H9 (cell line): ENCODE measurements around the gene MCM3AP. TPM values are rescaled to one million over a fixed set of nuclear protein-coding genes. Genes with fewer than 3 reads are reported as not detected.

Source experiments
- DNase-seq: peaks from one replicate; pipeline ENCODE4 v3.0.0-alpha.2; 2017
- H2AFZ ChIP-seq: one replicate; pipeline ENCODE4 v1.6.1; 2013; ENCODE audit warnings: mild to moderate bottlenecking, low read length, control low read depth, moderate library complexity
- H2AK5ac ChIP-seq: 2 replicates; pipeline ENCODE4 v1.6.1; 2013; ENCODE audit warnings: low read length, control low read depth, mixed read lengths; ENCODE audit not compliant: insufficient read length
- H2BK120ac ChIP-seq: one replicate; pipeline ENCODE4 v1.6.1; 2013; ENCODE audit warnings: low read depth, mild to moderate bottlenecking, low read length, control low read depth, inconsistent platforms; ENCODE audit not compliant: poor library complexity, severe bottlenecking
- H2BK12ac ChIP-seq: 2 replicates; pipeline ENCODE4 v1.6.1; 2013; ENCODE audit warnings: low read length, control low read depth, mixed read lengths, low read depth; ENCODE audit not compliant: insufficient read length
- H2BK15ac ChIP-seq: 2 replicates; pipeline ENCODE4 v1.6.1; 2013; ENCODE audit warnings: low read depth, low read length, control low read depth
- H2BK20ac ChIP-seq: one replicate; pipeline ENCODE4 v1.6.1; 2013; ENCODE audit warnings: low read depth, mild to moderate bottlenecking, low read length, control low read depth, inconsistent platforms; ENCODE audit not compliant: poor library complexity, severe bottlenecking
- H2BK5ac ChIP-seq: 2 replicates; pipeline ENCODE4 v1.6.1; 2013; ENCODE audit warnings: low read length, control low read depth, mixed read lengths; ENCODE audit not compliant: insufficient read length
- H3K14ac ChIP-seq: 2 replicates; pipeline ENCODE4 v1.6.1; 2013; ENCODE audit warnings: low read length, control low read depth; ENCODE audit not compliant: insufficient read depth
- H3K18ac ChIP-seq: 2 replicates; pipeline ENCODE4 v1.6.1; 2013; ENCODE audit warnings: low read depth, mild to moderate bottlenecking, mixed read lengths, low read length, control low read depth; ENCODE audit not compliant: insufficient read length
- H3K23ac ChIP-seq: 2 replicates; pipeline ENCODE4 v1.6.1; 2013; ENCODE audit warnings: low read length, control low read depth, mixed read lengths, low read depth; ENCODE audit not compliant: insufficient read length
- H3K23me2 ChIP-seq: 2 replicates; pipeline ENCODE4 v1.6.1; 2013; ENCODE audit warnings: low read depth, mild to moderate bottlenecking, mixed read lengths, low read length, control low read depth; ENCODE audit not compliant: insufficient read length, poor library complexity, severe bottlenecking
- H3K27ac ChIP-seq: 2 replicates; pipeline ENCODE4 v1.5.1; 2013; ENCODE audit warnings: low read length, control low read depth, mixed read lengths, low read depth; ENCODE audit not compliant: insufficient read length
- H3K27me3 ChIP-seq: 2 replicates; pipeline ENCODE4 v1.6.1; 2013; ENCODE audit warnings: low read length, control low read depth, inconsistent platforms; ENCODE audit not compliant: insufficient read depth
- H3K4ac ChIP-seq: 2 replicates; pipeline ENCODE4 v1.6.1; 2013; ENCODE audit warnings: low read depth, mild to moderate bottlenecking, control low read depth, inconsistent platforms, low read length, moderate library complexity
- H3K4me1 ChIP-seq: 2 replicates; pipeline ENCODE4 v1.6.1; 2013; ENCODE audit warnings: low read length, control low read depth, inconsistent platforms; ENCODE audit not compliant: insufficient read depth
- H3K4me2 ChIP-seq: 2 replicates; pipeline ENCODE4 v1.6.1; 2013; ENCODE audit warnings: low read length, control low read depth, mixed read lengths; ENCODE audit not compliant: insufficient read length, insufficient read depth
- H3K56ac ChIP-seq: 2 replicates; pipeline ENCODE4 v1.6.1; 2013; ENCODE audit warnings: low read depth, mild to moderate bottlenecking, mixed read lengths, low read length, control low read depth; ENCODE audit not compliant: insufficient read length
- H3K79me1 ChIP-seq: 2 replicates; pipeline ENCODE4 v1.6.1; 2013; ENCODE audit warnings: low read depth, mild to moderate bottlenecking, moderate library complexity, low read length, control low read depth, inconsistent platforms; ENCODE audit not compliant: insufficient read depth, poor library complexity, severe bottlenecking
- H3K79me2 ChIP-seq: 2 replicates; pipeline ENCODE4 v1.6.1; 2013; ENCODE audit warnings: low read length, control low read depth, inconsistent platforms; ENCODE audit not compliant: insufficient read depth
- H3K9ac ChIP-seq: 2 replicates; pipeline ENCODE4 v1.6.1; 2013; ENCODE audit warnings: low read length, control low read depth, mixed read lengths; ENCODE audit not compliant: insufficient read length; ENCODE audit errors: extremely low read depth
- H3K9me3 ChIP-seq: one replicate; pipeline ENCODE4 v1.6.1; 2013; ENCODE audit warnings: low read depth, low read length, inconsistent platforms; ENCODE audit not compliant: control insufficient read depth
- H3T11ph ChIP-seq: one replicate; pipeline ENCODE4 v1.6.1; 2013; ENCODE audit warnings: mild to moderate bottlenecking, low read length, control low read depth, inconsistent platforms
- H4K20me1 ChIP-seq: one replicate; pipeline ENCODE4 v1.6.1; 2013; ENCODE audit not compliant: control insufficient read depth, insufficient read length, insufficient read depth
- H4K5ac ChIP-seq: 2 replicates; pipeline ENCODE4 v1.6.1; 2013; ENCODE audit warnings: low read depth, mild to moderate bottlenecking, mixed read lengths, low read length, control low read depth; ENCODE audit not compliant: insufficient read length
- H4K8ac ChIP-seq: replicated peaks from 2 replicates; pipeline ENCODE4 v1.6.1; 2013; ENCODE audit warnings: low read length, control low read depth, mixed read lengths, low read depth; ENCODE audit not compliant: insufficient read length
- H4K91ac ChIP-seq: 2 replicates; pipeline ENCODE4 v1.6.1; 2013; ENCODE audit warnings: low read depth, mild to moderate bottlenecking, moderate library complexity, mixed read lengths, low read length, control low read depth; ENCODE audit not compliant: insufficient read length
- H3K27ac Mint-ChIP-seq, 3 experiments: 2 replicates in 2 of 3; 3 replicates in 1 of 3; pipeline ENCODE4 v1.8.0; 2020 to 2021; ENCODE audit warnings: mixed read lengths in 3 of 3, mild to moderate bottlenecking in 1 of 3, moderate library complexity in 1 of 3
- H3K27me3 Mint-ChIP-seq: 2 replicates; pipeline ENCODE4 v1.8.0; 2021; ENCODE audit warnings: low read depth, mild to moderate bottlenecking, moderate library complexity, mixed read lengths
- H3K36me3 Mint-ChIP-seq, 3 experiments: 2 replicates in 2 of 3; 3 replicates in 1 of 3; pipeline ENCODE4 v1.8.0; 2020 to 2021; ENCODE audit warnings: low read depth in 3 of 3, mixed read lengths in 3 of 3; ENCODE audit not compliant: insufficient read depth in 1 of 3
- H3K4me1 Mint-ChIP-seq, 2 experiments: 2 replicates each; pipeline ENCODE4 v1.8.0; 2020; ENCODE audit warnings: mixed read lengths in 2 of 2
- H3K4me3 Mint-ChIP-seq, 2 experiments: 2 replicates in 1 of 2; 3 replicates in 1 of 2; pipeline ENCODE4 v1.8.0; 2020 to 2021; ENCODE audit warnings: mild to moderate bottlenecking in 2 of 2, mixed read lengths in 2 of 2, moderate library complexity in 1 of 2
- H3K9me3 Mint-ChIP-seq, 2 experiments: 2 replicates in 1 of 2; 3 replicates in 1 of 2; pipeline ENCODE4 v1.8.0; 2020; ENCODE audit warnings: mild to moderate bottlenecking in 2 of 2, mixed read lengths in 2 of 2, moderate library complexity in 1 of 2
- WGBS: extraction: QIAGEN DNeasy Blood & Tissue Kit; methylation state at CpG from one replicate; pipeline ENCODE4 v1.1.7; 2013; ENCODE audit warnings: missing lambda C conversion rate, low lambda C conversion rate, mixed read lengths; ENCODE audit not compliant: insufficient read length; ENCODE audit errors: extremely low coverage; 5-methylcytosine and 5-hydroxymethylcytosine counted together
- total RNA-seq: library from RNA; stranded (reverse); gene quantifications from 2 replicates; pipeline ENCODE4 v1.2.1, GENCODE V29; 2021
- TF ChIP-seq, protein P1 (sequence below): fragments of 200-600 bp; sonication (generic); conservative IDR thresholded peaks from 3 replicates; pipeline ENCODE4 v1.8.0; 2021; ENCODE audit warnings: antibody characterized with exemption, mild to moderate bottlenecking

MCM3AP gene
- total RNA-seq, 1 experiment from 2014 or later: 124 TPM

DNA sequence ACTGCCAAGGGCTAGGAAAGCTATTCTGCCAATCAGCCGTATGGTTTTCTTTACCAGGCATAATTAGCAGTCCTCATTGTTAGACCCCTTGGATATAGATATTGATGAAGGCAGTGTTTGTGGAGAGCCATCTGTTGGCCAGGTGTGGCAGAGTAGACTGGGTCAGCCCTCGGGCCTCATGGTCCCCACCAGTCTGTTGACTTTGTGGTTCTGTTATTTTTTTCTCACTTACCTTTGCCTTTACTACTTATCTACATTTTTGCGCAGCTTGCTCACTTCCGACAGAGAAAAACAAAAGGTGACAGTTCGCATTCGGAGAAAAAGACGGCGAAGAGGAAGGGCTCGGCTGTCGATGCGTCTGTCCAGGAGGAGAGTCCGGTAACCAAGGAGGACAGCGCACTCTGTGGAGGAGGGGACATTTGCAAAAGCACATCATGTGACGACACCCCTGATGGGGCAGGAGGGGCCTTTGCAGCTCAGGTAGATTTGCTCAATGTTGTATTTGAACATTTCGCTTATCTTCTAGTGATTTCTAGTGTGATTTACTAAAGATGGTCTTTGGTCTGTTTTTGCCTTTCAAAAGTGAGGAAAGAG, 40.8 kb upstream of the MCM3AP start:
- H3K9me3 ChIP-seq: no peaks in the 10 kb centered on the region
- no peak overlapping the region for H3K4me2 ChIP-seq
- H3K79me1 ChIP-seq: peaks cover 2% of the 10 kb centered on the region
- Mint-ChIP-seq H3K9me3 (no peaks in the 10 kb centered on the region), H3K27me3 (no peaks in the 10 kb centered on the region), H3K27ac (peak overlapping the region in 2 of 3 experiments; percentile 47 to 59; a peak in 4 of 7 replicates), H3K4me3 (peak overlapping the region; percentile 11 to 68; a peak in 4 of 5 replicates), H3K4me1 (peaks cover 22 to 25% of the 10 kb centered on the region in 2 experiments), H3K36me3 (peaks cover 34 to 60% (median 56%) of the 10 kb centered on the region in 3 experiments)
- H3K23me2 ChIP-seq: peaks cover 17% of the 10 kb centered on the region
- no peak overlapping the region for H3K9ac ChIP-seq
- H3K27me3 ChIP-seq: no peaks in the 10 kb centered on the region
- H3K4ac ChIP-seq: no peak overlapping the region
- H2BK12ac ChIP-seq: no peak overlapping the region
- no peak for DNase-seq
- no CpG with 5 or more reads among the region's 15 CpGs for WGBS
- H4K20me1 ChIP-seq: no peaks in the 10 kb centered on the region
- no peak overlapping the region for H3T11ph ChIP-seq
- no peak overlapping the region for H3K56ac ChIP-seq
- no peak overlapping the region for H3K14ac ChIP-seq
- no peak overlapping the region for H2BK15ac ChIP-seq
- H2AFZ ChIP-seq: no peak overlapping the region
- H2AK5ac ChIP-seq: no peak overlapping the region
- no peak overlapping the region for H4K91ac ChIP-seq
- peaks cover 15% of the 10 kb centered on the region; the same call in 1 of the 2 replicates for H3K79me2 ChIP-seq
- no peak overlapping the region for H3K23ac ChIP-seq
- peaks cover 6% of the 10 kb centered on the region; the same call in 1 of the 2 replicates for H3K4me1 ChIP-seq
- no peak overlapping the region for H3K18ac ChIP-seq
- H3K27ac ChIP-seq: no peak overlapping the region
- no peak overlapping the region for H2BK120ac ChIP-seq
- TF ChIP-seq, protein P1, sequence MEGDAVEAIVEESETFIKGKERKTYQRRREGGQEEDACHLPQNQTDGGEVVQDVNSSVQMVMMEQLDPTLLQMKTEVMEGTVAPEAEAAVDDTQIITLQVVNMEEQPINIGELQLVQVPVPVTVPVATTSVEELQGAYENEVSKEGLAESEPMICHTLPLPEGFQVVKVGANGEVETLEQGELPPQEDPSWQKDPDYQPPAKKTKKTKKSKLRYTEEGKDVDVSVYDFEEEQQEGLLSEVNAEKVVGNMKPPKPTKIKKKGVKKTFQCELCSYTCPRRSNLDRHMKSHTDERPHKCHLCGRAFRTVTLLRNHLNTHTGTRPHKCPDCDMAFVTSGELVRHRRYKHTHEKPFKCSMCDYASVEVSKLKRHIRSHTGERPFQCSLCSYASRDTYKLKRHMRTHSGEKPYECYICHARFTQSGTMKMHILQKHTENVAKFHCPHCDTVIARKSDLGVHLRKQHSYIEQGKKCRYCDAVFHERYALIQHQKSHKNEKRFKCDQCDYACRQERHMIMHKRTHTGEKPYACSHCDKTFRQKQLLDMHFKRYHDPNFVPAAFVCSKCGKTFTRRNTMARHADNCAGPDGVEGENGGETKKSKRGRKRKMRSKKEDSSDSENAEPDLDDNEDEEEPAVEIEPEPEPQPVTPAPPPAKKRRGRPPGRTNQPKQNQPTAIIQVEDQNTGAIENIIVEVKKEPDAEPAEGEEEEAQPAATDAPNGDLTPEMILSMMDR: peak; percentile 32; the same call in 1 of the 3 replicates
- no peak overlapping the region for H4K8ac ChIP-seq
- no peak overlapping the region for H2BK5ac ChIP-seq
- H4K5ac ChIP-seq: no peak overlapping the region
- H2BK20ac ChIP-seq: no peak overlapping the region
